Measurements from ENCODE around the gene LAMC1. TPM values are rescaled to one million over a fixed set of nuclear protein-coding genes. Genes with fewer than 3 reads are reported as not detected.

LAMC1 gene
- total RNA-seq, 1 donor from 2014 or later = 337 TPM

DNA sequence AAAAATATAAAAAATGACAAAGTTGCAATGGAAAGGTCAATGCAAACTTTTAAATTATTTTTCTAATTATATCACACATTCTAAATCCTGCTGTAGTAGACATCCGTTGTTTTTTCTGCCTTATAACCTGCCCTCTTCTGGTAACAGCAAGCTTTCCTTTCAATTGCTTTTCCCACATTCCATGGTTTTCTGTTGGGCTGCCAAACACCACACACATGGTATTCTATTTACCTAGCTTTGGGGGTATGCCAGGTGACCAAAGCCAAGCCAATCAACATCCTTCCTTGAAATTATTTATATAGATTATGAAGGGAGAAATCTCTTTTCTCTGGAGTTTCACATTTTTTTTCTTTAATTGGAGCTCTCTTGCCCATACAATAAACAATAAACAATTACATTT lies 3.4 kb upstream of the LAMC1 start:
- peak; percentile 89 to 94 for DNase-seq (ENCODE audit: low read depth in 2 of 2)

DNA sequence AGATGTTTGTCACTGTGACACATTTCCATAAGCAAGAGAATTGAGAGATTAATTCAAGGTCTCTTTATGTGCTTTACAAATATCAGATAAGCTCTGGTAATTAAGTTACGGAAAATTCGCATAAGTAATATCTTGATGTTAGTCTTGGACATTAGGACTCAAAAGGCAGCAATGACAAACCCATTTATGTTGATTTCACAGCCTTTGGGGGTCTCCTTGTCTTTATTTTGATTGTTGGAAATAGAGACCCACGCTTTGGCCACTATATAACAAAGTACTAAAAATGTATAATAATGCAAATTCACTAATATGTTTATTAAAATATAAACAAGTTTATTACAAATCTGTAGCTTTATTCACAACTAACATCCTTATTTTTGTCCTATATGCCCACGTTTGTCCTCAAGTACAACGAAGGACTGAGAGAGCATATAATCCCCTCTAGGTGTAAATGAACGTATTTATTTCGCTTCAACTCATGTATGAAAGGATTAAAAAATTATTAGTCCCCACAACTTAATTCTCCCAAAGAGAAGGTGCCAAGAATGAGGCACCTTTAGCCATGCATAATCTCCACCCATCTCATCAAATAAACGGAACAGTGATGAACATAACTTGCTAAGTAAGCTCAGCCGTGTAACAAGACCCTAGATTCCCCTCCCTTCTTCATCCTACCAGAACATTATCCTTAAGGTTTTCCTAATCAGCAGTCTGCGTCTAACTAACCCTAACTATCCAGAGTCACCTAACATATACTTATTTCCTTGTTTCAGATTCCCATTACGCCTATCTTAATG lies 1.6 kb upstream of the LAMC1 start:
- DNase-seq (ENCODE audit: low read depth in 2 of 2) = no peak

DNA sequence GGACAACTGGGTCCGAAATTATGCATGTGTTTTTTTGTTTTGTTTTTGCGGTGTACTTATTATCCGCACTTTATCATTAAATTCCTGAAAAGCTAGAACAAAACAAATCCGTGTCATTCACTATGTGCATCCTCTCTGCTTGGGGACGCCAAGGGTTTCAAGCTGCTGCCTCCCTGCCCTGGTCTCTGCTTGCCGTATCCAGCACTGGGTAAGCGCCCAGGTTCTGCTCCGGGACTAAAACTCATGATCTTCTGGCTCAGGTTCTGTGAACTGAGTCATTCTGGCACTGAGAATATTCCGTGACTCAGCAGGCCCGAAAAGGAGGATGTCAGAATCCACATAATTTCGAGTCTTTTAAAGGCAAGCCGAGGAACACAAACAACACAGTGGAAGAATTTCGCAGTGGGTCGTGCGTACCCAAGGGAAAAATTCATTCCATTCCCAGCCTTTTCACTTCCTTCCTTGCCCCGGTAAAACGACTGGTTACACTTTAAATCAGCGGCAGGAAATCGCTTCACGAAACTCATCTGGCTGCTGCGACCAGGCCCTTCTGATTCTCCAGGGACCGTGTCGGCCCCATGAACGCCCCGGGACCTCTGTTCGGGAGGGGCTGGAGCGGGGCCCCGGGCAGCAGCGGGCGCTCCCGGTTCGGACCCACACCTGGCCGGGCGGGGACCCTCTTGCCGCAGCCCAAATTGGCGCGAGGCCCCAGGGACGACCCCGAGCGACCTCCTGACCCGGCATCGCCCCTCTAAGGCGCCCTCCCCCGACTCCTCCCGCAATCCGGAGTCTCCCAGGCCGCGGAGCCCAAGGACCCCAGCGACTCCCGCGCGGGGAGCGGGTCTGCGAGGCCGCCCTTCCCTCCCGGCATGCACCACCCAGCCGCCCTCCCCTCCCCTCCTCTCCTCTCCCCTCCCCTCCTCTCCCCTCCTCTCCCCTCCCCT lies 746 bp upstream of the LAMC1 start:
- DNase-seq (ENCODE audit: low read depth in 2 of 2) = peak; percentile 99

DNA sequence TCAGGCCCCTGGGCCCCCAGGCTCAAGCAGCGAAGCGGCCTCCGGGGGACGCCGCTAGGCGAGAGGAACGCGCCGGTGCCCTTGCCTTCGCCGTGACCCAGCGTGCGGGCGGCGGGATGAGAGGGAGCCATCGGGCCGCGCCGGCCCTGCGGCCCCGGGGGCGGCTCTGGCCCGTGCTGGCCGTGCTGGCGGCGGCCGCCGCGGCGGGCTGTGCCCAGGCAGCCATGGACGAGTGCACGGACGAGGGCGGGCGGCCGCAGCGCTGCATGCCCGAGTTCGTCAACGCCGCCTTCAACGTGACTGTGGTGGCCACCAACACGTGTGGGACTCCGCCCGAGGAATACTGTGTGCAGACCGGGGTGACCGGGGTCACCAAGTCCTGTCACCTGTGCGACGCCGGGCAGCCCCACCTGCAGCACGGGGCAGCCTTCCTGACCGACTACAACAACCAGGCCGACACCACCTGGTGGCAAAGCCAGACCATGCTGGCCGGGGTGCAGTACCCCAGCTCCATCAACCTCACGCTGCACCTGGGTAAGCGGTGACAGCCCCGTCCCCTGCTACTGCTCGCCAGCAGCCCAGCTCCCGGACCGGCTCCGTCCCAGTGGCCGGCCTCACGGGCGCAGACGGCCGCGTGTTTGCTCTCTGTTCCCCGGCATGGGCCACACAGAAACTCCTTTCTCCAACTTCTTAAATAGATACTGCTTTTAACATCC lies 539 bp downstream of the LAMC1 start:
- DNase-seq (ENCODE audit: low read depth in 2 of 2) = peak in 1 of 2 donors; percentile 77

DNA sequence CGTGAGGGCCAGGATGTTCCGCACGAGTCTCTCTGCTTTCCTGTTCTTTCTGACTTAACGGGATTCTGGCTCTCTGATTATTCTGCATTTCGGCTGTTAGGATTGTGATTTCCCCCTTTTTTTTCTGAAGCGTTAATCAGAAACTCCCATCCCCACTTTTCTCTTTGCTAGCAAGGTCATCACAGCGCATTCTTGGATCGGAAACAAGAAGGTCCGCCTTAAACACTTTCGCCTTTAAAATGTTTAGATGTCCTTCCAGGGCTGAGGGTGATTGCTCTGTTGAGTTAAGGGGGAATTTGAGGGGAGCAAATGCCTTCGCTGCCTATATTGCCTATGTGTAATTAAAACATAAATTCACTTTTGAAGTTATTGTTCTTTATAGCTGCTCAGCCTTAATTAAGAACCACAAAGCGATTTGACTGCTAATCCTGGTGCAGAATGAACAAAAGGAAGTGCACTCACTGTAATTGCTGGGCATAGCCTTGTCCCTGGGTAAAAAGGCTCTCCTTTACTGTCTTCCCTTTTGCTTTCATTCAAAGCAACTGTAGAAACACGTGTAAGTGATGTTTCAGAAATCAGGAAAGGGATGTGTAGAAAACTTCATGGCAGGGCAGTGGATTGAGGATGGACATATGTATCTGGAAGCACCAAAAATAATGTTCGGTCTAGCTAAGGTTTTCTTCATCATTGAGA lies 1.2 kb downstream of the LAMC1 start:
- no peak for DNase-seq (ENCODE audit: low read depth in 2 of 2)

DNA sequence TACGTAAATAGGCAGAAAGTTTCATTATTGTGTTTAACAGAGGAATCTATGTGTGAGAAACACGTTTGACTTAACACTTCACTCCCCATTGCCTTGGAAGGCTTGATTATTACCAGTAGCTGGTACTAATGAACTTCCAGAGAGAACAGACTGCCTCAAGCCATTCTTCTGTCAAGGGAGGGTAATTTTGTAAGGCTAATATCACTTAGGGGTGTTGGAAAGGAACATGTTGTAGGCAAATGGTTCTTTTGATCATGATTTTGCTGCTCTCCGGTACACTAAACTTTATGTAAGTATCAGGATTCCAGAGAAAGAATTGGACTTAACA lies 1.8 kb downstream of the LAMC1 start:
- DNase-seq (ENCODE audit: low read depth in 2 of 2) = no peak

DNA sequence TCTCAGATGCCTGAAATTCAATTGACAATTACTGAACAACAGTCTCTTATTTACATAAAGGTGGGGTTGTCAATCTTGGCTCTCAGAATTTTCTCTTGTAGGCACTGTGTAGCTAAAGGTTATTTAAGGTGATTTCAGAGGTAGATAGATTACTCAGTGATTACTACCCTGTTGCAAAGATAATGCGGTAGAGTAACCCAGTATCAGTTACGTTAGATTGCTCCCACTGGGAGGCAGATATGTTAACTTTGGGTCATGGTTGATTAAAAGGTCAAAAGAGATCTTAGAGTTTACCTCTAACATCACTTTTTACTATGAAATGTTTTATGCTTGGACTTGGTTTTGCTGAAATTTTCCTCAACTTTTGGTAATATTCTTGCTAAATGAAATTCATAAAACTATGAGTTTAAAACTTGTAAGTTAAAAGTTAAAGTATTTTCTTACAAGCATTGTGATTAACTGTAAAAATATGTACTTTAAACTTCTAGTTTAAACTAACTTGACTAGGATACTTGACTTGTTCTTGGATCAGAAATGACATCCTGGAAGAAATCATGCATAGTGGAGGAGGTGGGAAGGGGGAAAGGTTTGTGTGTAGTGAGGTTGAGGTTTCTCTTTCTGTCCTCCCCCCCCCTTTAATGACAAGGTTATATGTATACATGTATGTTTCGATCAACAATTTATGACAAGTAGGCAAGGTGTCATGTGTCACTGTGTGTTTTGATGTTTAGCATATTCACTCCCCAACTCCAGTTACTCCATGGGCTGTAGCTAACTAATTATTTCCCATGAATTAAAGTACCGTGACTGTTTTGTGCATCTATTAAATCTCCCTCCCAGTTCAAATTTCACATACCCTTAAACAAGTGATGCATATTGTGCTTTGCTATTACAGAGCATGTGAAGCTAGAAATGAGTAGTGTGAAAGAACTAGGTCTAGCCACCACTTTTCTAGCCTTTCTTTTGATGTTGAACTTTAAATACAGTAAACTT lies 2.9 kb downstream of the LAMC1 start:
- DNase-seq (ENCODE audit: low read depth in 2 of 2) = no peak

DNA sequence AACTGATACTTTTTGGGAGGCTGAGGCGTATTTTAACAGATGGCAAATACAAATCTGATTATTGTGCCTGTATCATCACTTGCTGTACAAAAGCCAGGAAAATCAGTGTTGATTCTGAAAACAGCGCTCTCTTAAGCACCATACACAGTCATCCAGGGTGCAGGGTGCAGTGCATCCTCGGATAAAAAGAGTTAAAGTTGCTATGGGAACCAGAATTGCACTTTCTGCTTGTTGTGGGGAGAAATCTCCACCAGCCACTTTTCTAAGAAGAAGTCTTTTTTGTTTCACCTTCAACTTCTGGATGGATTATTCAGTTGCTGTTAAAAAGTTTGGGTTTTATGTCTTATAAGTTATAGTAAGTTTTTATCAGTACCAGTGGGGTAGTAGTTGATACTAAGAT lies 3.8 kb downstream of the LAMC1 start:
- DNase-seq (ENCODE audit: low read depth in 2 of 2) = no peak

DNA sequence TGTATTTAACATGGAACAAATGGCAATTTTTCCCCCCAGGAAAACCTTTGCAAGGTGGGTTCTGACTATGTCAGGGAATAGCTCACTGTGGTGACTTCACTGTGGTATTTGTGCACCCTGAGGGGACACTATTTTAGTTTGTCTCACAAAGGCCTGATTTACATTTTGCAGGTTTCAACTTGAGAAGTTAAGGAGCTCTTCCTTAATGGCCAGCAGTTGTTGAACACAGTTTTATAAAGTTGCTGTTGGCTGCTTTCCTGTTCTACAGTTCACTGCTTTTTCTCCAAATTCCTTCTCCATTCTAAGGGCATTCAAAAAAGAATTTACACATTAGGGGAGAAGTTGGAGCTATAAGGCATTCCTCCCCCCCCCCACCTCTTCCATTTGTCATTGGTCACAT lies 4.6 kb downstream of the LAMC1 start:
- no peak for DNase-seq (ENCODE audit: low read depth in 2 of 2)

DNA sequence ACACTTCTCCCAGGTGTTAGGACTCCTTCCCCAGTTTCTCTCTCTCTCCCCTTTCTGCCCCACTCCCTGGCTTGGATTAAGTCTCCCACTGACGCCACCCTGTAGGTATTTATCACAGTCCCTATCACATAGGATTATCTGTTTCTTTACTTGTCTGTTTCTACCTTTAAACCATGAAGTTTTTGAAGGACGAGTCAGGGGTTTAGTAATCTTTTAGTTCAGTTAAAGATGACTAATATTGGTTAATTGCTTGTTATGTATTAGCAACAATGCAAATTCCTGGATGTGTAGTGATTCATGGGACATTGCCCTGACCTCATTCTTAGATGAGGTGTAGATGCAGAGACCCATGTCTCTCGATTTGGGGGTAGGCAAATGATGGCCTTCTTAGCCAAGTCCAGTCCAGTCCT lies 6.4 kb downstream of the LAMC1 start:
- DNase-seq (ENCODE audit: low read depth in 2 of 2) = peak in 1 of 2 donors; percentile 53

DNA sequence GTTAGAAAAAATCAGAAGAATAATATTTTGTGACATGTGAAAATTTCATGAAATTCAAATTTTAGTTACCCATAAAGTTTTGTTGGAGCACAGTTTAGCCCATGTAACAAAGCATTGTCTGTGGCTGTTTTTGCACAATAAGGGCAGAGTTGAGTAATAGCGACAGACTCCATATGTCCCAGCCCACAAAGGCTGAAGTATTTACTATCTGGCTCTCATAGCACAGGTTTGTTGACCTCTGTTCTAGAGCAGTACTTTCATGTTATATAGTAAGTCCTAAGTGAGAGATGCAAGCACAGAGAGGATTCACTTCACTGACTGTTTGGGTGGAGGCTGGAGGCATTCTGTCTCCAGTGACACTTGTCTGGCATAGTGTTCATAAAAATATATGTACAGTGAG lies 6.8 kb downstream of the LAMC1 start:
- no peak for DNase-seq (ENCODE audit: low read depth in 2 of 2)

DNA sequence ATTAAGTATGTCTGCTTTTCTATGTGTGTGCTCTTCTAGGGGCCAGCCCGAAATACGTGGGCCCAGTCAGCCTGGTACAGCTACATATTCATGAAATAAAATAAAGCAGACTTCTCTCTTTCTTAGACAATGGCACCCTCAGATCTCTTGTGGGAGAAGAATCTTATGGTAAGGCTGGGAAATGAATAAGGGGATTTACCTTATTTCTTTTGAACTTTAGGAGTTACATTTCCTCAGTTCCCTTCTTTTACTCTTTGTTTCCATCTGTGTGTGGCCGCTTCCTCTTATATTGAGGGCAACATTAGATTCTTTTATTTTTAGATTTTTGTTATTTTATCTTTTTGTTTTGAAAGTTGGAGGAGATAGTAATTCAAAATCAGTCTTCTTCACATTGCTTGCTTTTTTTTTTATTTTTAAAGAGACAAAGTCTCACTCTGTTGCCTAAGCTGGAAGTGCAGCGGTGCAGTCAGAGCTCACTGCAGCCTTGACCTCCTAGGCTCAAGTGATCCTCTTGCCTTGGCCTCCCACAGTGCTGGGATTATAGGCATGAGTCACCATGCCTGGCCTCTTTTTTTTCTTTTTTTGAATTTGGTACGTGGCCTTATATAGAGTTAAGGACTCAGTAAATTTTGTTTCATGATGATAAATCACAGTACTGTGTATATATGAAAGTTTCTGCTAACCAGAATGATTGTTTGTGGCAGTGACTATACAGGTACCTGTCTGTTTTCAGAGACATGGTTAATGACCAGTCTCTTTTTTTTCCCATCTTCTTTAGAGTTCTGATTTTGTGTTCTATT lies 9.1 kb downstream of the LAMC1 start:
- DNase-seq (ENCODE audit: low read depth in 2 of 2) = no peak

DNA sequence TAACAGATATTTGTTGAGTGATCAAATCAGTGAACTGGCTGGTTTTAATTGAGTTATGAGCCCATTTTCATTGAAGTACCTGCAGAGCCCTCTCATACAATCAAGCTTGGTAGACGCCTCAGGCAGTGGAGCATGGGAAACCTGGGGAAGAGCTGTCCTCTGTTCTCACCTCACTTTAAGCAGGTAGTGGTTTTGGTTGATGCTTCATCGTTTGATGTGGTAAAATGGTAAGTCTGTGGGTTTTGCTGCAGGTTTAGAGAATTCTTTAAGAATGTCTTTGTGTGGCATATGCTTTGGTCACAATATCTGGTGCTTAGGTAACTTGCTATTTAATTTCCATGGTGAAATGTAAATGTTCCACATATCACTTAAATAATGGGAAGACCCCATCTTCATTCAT lies 10.0 kb downstream of the LAMC1 start:
- DNase-seq (ENCODE audit: low read depth in 2 of 2) = no peak

DNA sequence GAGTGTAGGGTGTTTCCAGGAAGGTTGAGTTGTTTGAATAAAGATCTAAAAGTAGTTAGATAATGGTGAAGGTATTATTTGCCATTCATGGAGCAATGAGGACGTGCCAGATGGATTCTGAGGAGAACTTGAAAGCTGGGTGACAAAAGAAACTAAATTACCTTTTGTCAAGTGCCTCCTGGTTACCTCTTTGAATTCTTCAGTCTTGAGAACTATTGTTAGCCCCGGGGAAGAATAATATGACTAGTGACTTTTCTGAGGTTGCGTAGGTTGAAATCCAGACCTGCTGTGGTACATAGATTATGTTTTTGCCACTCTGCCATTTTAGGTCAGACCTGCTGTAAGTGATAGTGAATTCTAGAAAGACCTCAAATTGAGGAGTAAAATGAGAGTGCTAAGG lies 11.5 kb downstream of the LAMC1 start:
- DNase-seq (ENCODE audit: low read depth in 2 of 2) = no peak

DNA sequence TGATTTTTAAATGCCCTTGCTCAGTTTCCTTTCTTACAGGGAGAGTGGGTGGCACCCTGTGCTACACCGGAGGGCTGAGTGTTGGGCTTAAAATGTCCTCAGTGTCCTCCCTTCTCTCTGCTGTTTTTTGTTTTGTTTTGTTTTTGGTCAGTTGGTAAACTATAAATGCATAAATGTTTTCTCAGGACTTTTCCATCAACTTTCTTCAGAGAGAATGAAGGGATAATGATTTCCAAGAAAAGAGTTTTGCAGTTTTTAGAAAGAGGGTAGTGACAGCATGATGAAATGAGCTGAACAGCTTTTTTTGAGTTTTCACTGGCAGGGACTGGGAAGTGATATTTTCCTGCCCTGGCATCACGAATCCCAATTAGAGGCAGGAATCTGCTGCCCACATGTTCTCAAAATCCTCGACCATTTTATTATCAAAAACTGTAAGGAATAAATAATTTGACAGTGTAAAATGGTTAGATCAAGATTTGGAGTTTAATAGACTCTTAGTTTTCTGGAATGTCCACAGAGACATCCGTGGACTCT lies 15.2 kb downstream of the LAMC1 start:
- no peak for DNase-seq (ENCODE audit: low read depth in 2 of 2)

DNA sequence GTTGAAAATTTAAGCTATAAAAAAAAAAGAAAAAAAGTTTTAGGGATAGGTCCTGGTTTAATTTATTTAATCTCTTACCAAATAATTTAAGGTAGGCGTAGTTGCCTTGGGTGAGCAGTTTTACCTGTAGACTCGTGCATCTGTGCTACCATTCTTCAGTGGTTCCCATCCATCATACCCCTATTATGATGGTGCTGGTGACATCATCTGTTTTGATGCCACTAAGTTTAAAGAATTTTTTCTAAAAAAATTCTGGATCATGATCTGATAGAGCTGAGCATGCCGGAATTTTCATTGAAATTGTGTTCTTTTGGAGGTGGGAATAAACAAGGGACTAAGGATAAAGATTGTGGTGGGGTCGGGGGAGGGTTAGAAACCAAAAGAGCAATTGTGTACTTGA lies 15.7 kb downstream of the LAMC1 start:
- DNase-seq (ENCODE audit: low read depth in 2 of 2) = no peak

DNA sequence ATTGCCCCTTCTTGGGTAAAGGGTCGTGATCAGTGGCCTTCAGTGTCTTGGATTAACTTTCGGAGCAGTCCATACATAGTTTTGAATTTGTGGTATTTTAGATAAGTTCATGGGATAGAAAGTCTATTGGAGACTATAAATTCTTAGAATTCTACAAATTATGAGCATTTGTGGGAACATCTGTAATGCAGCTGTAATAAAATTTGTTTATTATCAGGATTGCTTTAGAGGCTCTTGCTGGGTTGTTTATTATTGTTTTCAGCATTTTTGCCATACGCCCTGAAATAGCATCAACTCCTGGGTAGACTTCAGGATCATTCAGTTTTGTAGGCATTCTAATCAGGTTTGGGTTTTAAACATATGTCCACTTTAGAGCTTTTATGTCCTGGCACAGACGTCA lies 16.1 kb downstream of the LAMC1 start:
- no peak for DNase-seq (ENCODE audit: low read depth in 2 of 2)

DNA sequence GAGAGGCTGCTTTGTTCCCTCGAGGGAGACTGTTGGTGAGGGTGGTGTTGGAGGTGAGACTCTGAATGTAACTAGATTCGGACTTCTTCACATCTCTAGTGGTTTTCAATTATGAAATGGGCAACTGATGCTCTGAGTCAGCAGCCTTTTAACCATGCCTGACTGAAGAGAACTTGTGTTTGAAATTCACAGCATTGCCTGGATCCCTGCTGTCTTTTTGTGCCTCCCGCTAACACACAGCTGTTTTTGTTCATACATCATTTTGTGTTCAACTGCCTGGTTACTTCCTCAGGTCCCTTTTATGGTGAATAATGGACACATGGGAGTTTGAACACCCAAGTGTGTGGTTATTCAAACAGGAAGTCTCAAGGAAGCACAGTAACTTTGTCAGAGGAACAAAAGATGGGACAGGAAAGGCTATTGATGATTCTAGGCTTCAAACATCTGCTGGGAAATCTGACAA lies 16.8 kb downstream of the LAMC1 start:
- DNase-seq (ENCODE audit: low read depth in 2 of 2) = peak in 1 of 2 donors; percentile 76

DNA sequence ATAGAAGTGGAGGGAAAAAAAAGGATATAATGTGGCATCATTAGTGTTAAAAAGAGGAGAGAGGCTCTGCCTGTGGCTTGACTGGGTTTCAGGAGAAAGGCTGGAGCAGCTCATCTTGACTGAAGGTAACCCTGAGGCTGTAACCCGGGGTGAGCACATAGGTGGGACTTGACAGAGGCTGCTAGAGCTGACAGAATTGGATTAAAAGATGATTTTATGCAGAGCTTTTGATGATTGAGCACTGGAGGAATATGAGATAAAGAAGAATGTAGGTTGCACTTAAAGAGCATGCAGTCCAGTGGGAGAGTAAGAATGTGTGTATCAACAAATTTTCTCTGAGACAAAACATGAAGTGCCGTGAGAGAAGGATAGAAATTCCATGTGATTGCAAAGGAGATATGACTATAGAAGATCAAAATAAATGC lies 17.3 kb downstream of the LAMC1 start:
- DNase-seq (ENCODE audit: low read depth in 2 of 2) = no peak
